CD4-positive, alpha-beta T cell treated with Interleukin-6 for 4 hours (primary cell): ENCODE data around the gene TSPAN11.
"Not testable (repeated sequence)": the region's sequence is repeated elsewhere in the genome, so short reads cannot be mapped to it uniquely, and the experiment has no call there.

Experiments used
- DNase-seq: peaks from one replicate; pipeline ENCODE4 v3.0.0-alpha.2; 2020; ENCODE audit warnings: mixed read lengths

Gene TSPAN11

GRCh38 chr12:31005256-31005943, 78.9 kb downstream of the TSPAN11 start:
- DNase-seq, result no peak

DNA sequence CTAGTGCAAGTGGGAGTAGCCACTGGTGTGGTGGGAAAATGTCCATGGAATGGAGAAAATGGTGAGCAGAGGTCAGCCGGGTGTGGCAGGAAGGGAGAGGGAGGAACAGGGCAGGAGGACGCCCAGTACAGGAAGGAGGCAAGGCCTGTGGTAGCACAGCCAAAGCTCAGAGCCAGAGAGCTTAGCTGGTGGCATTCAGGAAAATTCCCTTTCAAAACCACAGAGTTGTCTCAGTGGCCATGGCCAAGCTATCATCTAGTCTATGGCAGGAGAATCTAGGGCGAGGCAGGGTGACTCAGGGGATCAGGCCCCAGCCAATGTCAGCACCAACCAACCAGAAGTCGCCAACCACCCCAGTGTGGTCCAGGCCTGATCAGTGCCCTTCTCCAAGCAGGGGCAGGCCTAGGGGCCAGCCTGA, 79.4 kb downstream of the TSPAN11 start:
- DNase-seq, result no peak

- DNase-seq, result no peak
Measured at GRCh38 chr12:31006416-31007152, 80.0 kb downstream of the TSPAN11 start.

GRCh38 chr12:31007153-31007495, 80.6 kb downstream of the TSPAN11 start:
- DNase-seq, result no peak

- DNase-seq, result no peak
Measured at GRCh38 chr12:31007636-31008175, 81.2 kb downstream of the TSPAN11 start.

- DNase-seq, result no peak
Measured at GRCh38 chr12:31008241-31008761, 81.8 kb downstream of the TSPAN11 start.

GRCh38 chr12:31008961-31009840, 82.7 kb downstream of the TSPAN11 start:
- DNase-seq, result no peak

DNA sequence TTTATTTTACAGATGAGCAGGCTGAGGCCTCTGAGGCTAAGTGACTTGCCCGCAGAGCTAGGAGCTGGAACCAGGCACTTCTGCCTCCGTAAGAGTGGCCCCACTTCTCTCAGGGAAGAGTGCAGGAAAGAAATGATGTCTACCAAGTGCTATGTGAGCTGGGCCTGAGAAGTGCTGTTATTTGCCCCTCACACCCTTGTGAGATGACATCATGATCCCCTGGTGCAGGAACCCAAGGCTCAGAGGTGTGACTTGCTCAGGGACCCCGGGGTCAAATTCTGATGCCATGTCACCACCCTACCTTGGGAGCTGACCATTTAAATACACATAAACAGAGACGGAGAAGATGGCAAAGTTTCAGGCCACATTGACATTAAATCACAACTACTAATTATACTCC, 83.4 kb downstream of the TSPAN11 start:
- no peak for DNase-seq

DNA sequence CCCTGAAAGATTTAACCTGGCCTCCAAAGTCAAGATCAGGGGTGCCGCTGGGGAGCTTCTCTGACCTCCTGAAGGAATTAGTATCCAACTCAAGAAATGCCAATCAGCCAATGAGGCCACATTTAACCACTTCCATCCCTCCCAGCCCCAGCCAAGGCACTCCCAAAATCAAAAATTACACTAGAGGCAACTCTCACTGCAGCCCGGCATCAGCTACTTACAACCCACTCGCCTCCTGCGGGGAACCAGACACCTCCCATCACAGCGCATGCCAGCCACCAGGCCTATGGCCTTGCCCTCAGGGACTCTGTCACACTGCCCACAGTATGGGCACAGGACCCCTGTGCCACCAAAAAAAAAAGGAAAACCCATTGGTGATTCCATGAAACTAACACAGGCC, 84.8 kb downstream of the TSPAN11 start:
- DNase-seq, result no peak

DNA sequence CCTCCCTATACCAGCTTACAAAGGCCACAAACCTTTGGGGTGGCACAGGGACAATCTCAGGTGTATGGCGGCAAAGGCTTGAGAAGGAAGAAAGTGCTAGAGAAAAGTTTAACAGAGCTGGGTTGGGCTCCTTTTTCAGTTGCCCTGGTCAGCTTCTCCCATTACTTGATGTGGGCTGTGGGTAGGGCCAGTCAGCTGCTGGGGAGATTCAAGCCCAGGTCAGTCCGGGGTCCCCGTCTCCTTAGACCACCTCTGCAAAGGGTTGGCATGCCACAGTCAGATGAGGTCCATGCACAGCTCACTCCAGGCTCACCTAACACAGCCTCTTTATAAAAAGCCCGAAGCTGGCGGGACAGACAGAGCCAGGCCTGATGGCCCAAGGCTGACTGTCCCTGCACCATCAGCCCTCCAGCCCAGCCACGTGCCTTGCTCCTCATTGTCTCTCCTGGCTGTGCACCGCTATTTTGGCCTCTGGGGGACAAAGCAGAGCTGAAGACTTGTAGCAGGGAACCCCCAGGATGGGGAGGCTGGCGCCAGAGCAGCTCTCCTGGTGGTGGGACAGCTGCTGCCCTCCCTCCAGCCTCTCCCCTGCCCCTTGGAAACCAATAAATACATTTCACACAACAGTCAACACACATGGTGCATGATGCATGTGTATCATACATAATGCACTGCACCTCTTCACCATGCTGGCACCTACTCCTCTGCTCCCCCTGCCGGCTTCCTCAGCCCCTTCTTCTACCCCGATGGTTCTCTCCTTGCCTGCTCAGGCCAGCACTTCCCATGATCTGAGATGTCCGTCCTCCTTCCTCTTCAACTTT, 85.4 kb downstream of the TSPAN11 start:
- DNase-seq, result no peak

DNA sequence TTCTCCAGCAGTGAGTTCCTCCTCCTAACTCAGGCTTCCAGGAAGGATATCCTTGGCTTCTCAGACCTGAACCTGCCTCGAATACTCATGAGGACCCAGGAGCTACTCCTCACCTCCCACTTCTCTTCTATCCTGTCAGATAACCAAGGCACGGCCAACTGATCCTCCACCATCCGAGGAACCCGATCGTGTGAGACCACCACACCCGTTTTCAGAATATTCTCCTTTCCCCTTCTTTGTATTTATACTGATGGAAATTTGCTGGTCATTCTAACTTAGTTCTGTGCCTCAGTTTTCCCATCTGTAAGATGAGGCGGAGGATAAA, 86.0 kb downstream of the TSPAN11 start:
- not testable (repeated sequence) for DNase-seq

DNA sequence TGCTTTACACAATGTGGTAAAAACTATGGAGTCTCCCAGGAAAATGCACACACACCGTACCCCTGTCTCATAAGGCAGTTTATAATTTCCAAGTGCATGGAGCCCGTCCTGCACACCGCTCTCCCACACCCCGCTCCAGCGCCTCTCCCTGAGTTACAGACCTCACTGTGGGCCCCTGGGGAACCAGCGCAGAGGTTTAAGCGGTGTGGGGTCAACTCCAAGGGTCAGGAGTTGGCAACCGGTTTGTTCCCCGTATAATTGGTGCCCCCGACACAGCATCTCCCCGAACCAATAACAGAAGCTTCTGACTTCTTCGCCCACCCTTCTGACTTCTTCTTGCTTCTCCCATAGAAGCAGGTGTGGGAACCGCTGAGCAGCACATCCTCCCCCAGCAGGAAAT, 88.7 kb downstream of the TSPAN11 start:
- no peak for DNase-seq

DNA sequence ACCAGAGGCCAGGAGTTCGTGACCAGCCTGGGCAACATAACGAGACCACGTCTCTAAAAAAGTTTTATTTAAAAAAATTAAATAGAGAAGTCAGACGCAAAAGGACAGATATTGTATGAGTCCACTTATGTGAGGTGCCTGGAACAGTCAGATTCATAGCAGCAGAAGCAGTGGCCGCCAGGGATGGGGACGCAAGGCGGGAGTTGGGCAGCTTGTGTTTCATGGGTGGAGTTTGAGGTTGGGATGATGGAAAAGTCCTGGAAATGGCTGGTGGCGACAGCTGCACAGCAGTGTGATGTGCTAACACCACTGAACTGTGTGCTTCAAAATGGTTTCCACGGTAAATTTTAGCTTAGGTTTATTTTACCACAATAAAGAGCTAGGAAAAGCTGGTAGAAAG, 89.5 kb downstream of the TSPAN11 start:
- no peak for DNase-seq

DNA sequence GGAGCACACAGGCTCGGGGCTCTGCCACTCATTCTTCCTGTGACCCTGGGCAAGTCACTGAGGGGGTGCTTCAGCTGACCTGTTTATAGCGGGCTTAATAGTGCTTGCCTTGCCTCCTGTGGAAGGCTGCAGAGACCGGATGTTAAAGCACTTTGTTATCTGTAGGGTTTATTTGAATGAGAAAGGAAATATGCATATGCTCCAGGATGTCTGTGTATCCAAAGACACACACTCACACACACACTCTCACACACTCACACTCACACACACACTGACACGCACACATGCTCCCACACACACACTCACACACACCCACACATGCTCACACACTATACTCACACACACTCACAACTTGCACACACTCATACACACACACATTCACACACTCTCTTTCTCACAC, 91.0 kb downstream of the TSPAN11 start:
- no peak for DNase-seq

DNA sequence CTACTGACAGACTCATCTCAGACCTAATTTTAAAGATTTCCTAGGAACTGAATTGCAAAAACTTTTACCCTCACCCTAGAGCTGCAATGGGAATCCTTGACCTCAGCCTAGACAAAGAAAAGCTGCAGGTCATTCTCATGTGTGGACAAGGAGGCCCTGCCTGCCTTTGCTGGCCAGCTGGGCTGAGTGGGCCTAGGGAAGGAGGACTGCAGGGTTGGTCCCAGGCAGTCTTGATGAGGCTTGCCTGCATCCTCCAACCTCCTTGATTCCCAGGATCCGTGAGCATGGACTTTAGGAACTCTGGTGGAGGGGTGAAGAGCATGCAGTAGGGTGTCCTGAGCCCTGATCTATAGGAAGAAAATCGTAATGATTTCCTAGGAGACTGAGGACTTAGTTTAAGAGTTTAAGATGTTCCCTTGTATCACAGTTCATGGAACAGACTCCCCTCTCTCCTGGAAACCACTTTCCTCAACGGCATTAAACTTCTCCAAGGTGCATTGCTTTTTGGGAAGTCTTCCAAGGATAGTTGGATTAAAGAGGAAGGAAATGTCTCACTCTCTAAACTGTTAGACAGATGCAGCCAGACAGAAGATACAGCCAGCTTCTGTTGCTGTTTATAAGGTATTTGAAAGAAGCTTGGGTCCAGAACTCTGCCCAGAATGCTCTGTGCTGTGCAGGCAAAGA, 91.7 kb downstream of the TSPAN11 start:
- no peak for DNase-seq

GRCh38 chr12:31018790-31019505, 92.4 kb downstream of the TSPAN11 start:
- DNase-seq, result no peak

GRCh38 chr12:31019561-31019960, 93.0 kb downstream of the TSPAN11 start:
- DNase-seq, result no peak

GRCh38 chr12:31019976-31020375, 93.4 kb downstream of the TSPAN11 start:
- no peak for DNase-seq

GRCh38 chr12:31020385-31021166, 94.0 kb downstream of the TSPAN11 start:
- DNase-seq, result no peak

- DNase-seq, result no peak
Measured at GRCh38 chr12:31021181-31021580, 94.6 kb downstream of the TSPAN11 start.
